Measurements from ENCODE around the gene HOXD10.

Gene HOXD10

DNA sequence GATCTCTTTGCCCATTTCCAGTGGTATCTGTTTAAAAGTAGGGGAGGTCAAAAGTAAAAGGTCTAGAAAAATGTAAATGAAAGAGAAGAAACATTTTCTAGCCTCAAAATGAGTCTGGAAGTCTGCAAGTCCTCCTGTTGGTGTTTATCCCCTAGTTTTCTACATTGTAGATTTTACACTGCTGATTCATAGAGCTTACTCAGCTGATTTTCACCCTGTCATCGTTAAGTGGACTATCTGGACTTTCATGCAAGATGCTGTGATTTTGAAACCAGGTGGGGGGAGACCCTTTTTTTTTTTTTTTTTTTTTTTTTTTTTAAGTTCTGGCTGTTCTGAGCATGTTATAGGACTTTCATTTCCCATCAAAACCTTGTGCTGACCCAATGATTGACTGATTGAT is 50.8 kb downstream of the HOXD10 start:
- TF ChIP-seq, protein P1, sequence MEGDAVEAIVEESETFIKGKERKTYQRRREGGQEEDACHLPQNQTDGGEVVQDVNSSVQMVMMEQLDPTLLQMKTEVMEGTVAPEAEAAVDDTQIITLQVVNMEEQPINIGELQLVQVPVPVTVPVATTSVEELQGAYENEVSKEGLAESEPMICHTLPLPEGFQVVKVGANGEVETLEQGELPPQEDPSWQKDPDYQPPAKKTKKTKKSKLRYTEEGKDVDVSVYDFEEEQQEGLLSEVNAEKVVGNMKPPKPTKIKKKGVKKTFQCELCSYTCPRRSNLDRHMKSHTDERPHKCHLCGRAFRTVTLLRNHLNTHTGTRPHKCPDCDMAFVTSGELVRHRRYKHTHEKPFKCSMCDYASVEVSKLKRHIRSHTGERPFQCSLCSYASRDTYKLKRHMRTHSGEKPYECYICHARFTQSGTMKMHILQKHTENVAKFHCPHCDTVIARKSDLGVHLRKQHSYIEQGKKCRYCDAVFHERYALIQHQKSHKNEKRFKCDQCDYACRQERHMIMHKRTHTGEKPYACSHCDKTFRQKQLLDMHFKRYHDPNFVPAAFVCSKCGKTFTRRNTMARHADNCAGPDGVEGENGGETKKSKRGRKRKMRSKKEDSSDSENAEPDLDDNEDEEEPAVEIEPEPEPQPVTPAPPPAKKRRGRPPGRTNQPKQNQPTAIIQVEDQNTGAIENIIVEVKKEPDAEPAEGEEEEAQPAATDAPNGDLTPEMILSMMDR (IDR thresholded peaks at IDR 0.05; ENCODE audit: insufficient read depth, low read depth, low read length, missing control alignments), result no peak
- no peak overlapping the region for H3K4me3 ChIP-seq (ENCODE audit: low read length)
- no peak for DNase-seq (ENCODE audit: low read depth)

DNA sequence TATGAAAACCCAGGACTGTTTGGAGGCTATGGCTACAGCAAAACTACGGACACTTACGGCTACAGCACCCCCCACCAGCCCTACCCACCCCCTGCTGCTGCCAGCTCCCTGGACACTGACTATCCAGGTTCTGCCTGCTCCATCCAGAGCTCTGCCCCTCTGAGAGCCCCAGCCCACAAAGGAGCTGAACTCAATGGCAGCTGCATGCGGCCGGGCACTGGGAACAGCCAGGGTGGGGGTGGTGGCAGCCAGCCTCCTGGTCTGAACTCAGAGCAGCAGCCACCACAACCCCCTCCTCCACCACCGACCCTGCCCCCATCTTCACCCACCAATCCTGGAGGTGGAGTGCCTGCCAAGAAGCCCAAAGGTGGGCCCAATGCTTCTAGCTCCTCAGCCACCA is 52.6 kb downstream of the HOXD10 start:
- TF ChIP-seq, protein P1 (IDR thresholded peaks at IDR 0.05; ENCODE audit: insufficient read depth, low read depth, low read length, missing control alignments), result no peak
- no peak for DNase-seq (ENCODE audit: low read depth)
- no peak overlapping the region for H3K4me3 ChIP-seq (ENCODE audit: low read length)

Data from epithelial cell of esophagus (primary cell).